ENCODE results near the gene CELF4. TPM values are rescaled to one million over a fixed set of nuclear protein-coding genes. Genes with fewer than 3 reads are reported as not detected.

The CELF4 gene
- total and polyA plus RNA-seq, 2 donors: 0.79 TPM

- DNase-seq (ENCODE audit: extremely low spot score): no peak
- no peak overlapping the region for H3K27ac ChIP-seq (ENCODE audit: low read depth)
- WGBS: 83% methylated on average over 8 of the region's 8 CpGs
- no peaks in the 10 kb centered on the region for H3K36me3 ChIP-seq (ENCODE audit: insufficient read depth)
- no peaks in the 10 kb centered on the region for H3K4me1 ChIP-seq (ENCODE audit: insufficient read depth)
- no peak overlapping the region for H3K4me3 ChIP-seq (ENCODE audit: low read depth, low read length)
Measured at GRCh38 chr18:37332219-37332618, 233.4 kb downstream of the CELF4 start.

- no peaks in the 10 kb centered on the region for H3K36me3 ChIP-seq (ENCODE audit: insufficient read depth)
- no peak overlapping the region for H3K4me3 ChIP-seq (ENCODE audit: low read depth, low read length)
- no peak for DNase-seq (ENCODE audit: extremely low spot score)
- no peaks in the 10 kb centered on the region for H3K4me1 ChIP-seq (ENCODE audit: insufficient read depth)
- 87% methylated on average over 7 of the region's 7 CpGs for WGBS
- H3K27ac ChIP-seq (ENCODE audit: low read depth): no peak overlapping the region
Measured at GRCh38 chr18:37330173-37330572, 235.4 kb downstream of the CELF4 start.

- DNase-seq (ENCODE audit: extremely low spot score): no peak
- no peaks in the 10 kb centered on the region for H3K36me3 ChIP-seq (ENCODE audit: insufficient read depth)
- no peaks in the 10 kb centered on the region for H3K4me1 ChIP-seq (ENCODE audit: insufficient read depth)
- no peak overlapping the region for H3K4me3 ChIP-seq (ENCODE audit: low read depth, low read length)
- no peak overlapping the region for H3K27ac ChIP-seq (ENCODE audit: low read depth)
- WGBS: 86% methylated on average over 7 of the region's 7 CpGs
Measured at GRCh38 chr18:37328946-37329719, 236.5 kb downstream of the CELF4 start.

- no peaks in the 10 kb centered on the region for H3K36me3 ChIP-seq (ENCODE audit: insufficient read depth)
- no peaks in the 10 kb centered on the region for H3K4me1 ChIP-seq (ENCODE audit: insufficient read depth)
- no peak for DNase-seq (ENCODE audit: extremely low spot score)
- WGBS: 80% methylated on average over 6 of the region's 6 CpGs
- H3K27ac ChIP-seq (ENCODE audit: low read depth): no peak overlapping the region
- no peak overlapping the region for H3K4me3 ChIP-seq (ENCODE audit: low read depth, low read length)
Measured at GRCh38 chr18:37327063-37327577, 238.5 kb downstream of the CELF4 start.

- no peak for DNase-seq (ENCODE audit: extremely low spot score)
- H3K27ac ChIP-seq (ENCODE audit: low read depth): no peak overlapping the region
- WGBS: 41% methylated on average over 15 of the region's 15 CpGs
- H3K36me3 ChIP-seq (ENCODE audit: insufficient read depth): no peaks in the 10 kb centered on the region
- no peaks in the 10 kb centered on the region for H3K4me1 ChIP-seq (ENCODE audit: insufficient read depth)
- no peak overlapping the region for H3K4me3 ChIP-seq (ENCODE audit: low read depth, low read length)
Measured at GRCh38 chr18:37322492-37323035, 243.0 kb downstream of the CELF4 start.

- DNase-seq (ENCODE audit: extremely low spot score): no peak
Measured at GRCh38 chr18:37321582-37322491, 243.8 kb downstream of the CELF4 start.

GRCh38 chr18:37320317-37320716 lies 245.3 kb downstream of the CELF4 start:
- DNase-seq (ENCODE audit: extremely low spot score): no peak
- Histone ChIP-seq H3K36me3 (ENCODE audit: insufficient read depth) (no peaks in the 10 kb centered on the region), H3K4me3 (ENCODE audit: low read depth, low read length) (no peak overlapping the region), H3K4me1 (ENCODE audit: insufficient read depth) (no peaks in the 10 kb centered on the region), H3K27ac (ENCODE audit: low read depth) (no peak overlapping the region)
- 80% methylated on average over 10 of the region's 10 CpGs for WGBS

More at GRCh38 chr18:37321582-37322491, 243.8 kb downstream of the CELF4 start:
- no peaks in the 10 kb centered on the region for H3K4me1 ChIP-seq (ENCODE audit: insufficient read depth)
- H3K27ac ChIP-seq (ENCODE audit: low read depth): no peak overlapping the region
- H3K4me3 ChIP-seq (ENCODE audit: low read depth, low read length): no peak overlapping the region
- no peaks in the 10 kb centered on the region for H3K36me3 ChIP-seq (ENCODE audit: insufficient read depth)
- WGBS: 60% methylated on average over 29 of the region's 29 CpGs

- Histone ChIP-seq H3K36me3 (ENCODE audit: insufficient read depth) (no peaks in the 10 kb centered on the region), H3K27ac (ENCODE audit: low read depth) (no peak overlapping the region), H3K4me1 (ENCODE audit: insufficient read depth) (no peaks in the 10 kb centered on the region), H3K4me3 (ENCODE audit: low read depth, low read length) (no peak overlapping the region)
- WGBS: 87% methylated on average over 16 of the region's 16 CpGs
- no peak for DNase-seq (ENCODE audit: extremely low spot score)
Measured at GRCh38 chr18:37318360-37319355, 246.9 kb downstream of the CELF4 start.

GRCh38 chr18:37317486-37317885 lies 248.1 kb downstream of the CELF4 start:
- Histone ChIP-seq H3K4me1 (ENCODE audit: insufficient read depth) (no peaks in the 10 kb centered on the region), H3K36me3 (ENCODE audit: insufficient read depth) (no peaks in the 10 kb centered on the region), H3K4me3 (ENCODE audit: low read depth, low read length) (no peak overlapping the region), H3K27ac (ENCODE audit: low read depth) (no peak overlapping the region)
- DNase-seq (ENCODE audit: extremely low spot score): no peak
- WGBS: 88% methylated on average over 2 of the region's 2 CpGs

- no peak for DNase-seq (ENCODE audit: extremely low spot score)
- H3K4me3 ChIP-seq (ENCODE audit: low read depth, low read length): no peak overlapping the region
- 82% methylated on average over 1 of the region's 1 CpG for WGBS
Measured at GRCh38 chr18:37316468-37316867, 249.1 kb downstream of the CELF4 start.

GRCh38 chr18:37315935-37316334 lies 249.7 kb downstream of the CELF4 start:
- no peak for DNase-seq (ENCODE audit: extremely low spot score)

More at GRCh38 chr18:37316468-37316867, 249.1 kb downstream of the CELF4 start:
- no peak overlapping the region for H3K27ac ChIP-seq (ENCODE audit: low read depth)
- no peaks in the 10 kb centered on the region for H3K36me3 ChIP-seq (ENCODE audit: insufficient read depth)
- H3K4me1 ChIP-seq (ENCODE audit: insufficient read depth): no peaks in the 10 kb centered on the region

GRCh38 chr18:37314534-37314933 lies 251.1 kb downstream of the CELF4 start:
- Histone ChIP-seq H3K36me3 (ENCODE audit: insufficient read depth) (no peaks in the 10 kb centered on the region), H3K4me1 (ENCODE audit: insufficient read depth) (no peaks in the 10 kb centered on the region), H3K27ac (ENCODE audit: low read depth) (no peak overlapping the region), H3K4me3 (ENCODE audit: low read depth, low read length) (no peak overlapping the region)
- WGBS: 79% methylated on average over 5 of the region's 5 CpGs
- DNase-seq (ENCODE audit: extremely low spot score): no peak

More at GRCh38 chr18:37315935-37316334, 249.7 kb downstream of the CELF4 start:
- 92% methylated on average over 1 of the region's 1 CpG for WGBS
- no peaks in the 10 kb centered on the region for H3K36me3 ChIP-seq (ENCODE audit: insufficient read depth)
- H3K27ac ChIP-seq (ENCODE audit: low read depth): no peak overlapping the region
- no peak overlapping the region for H3K4me3 ChIP-seq (ENCODE audit: low read depth, low read length)
- H3K4me1 ChIP-seq (ENCODE audit: insufficient read depth): no peaks in the 10 kb centered on the region

Measured in urinary bladder (tissue), 4 donors.